ENCODE data around the gene CDKL2. TPM values are rescaled to one million over a fixed set of nuclear protein-coding genes. Genes with fewer than 3 reads are reported as not detected.

The CDKL2 gene
- total RNA-seq, 1 experiment from 2014 or later: 1.5 TPM

GRCh38 chr4:75596061-75596460 lies 34.3 kb downstream of the CDKL2 start:
- ChIA-PET CTCF (interaction anchor here (0.6 kb wide), 1 partner anchor 252 kb away, joined by 3 read pairs; no protein-coding TSS in a partner anchor), POLR2A (ENCODE audit: low non-redundant PET) (interaction anchor here (0.6 kb wide), 1 partner anchor 18 kb away, joined by 5 read pairs; no protein-coding TSS in a partner anchor)
- Histone ChIP-seq H3K4me3 (ENCODE audit: low read depth, low read length, poor library complexity, severe bottlenecking) (no peak overlapping the region), H3K27me3 (replicated peaks; ENCODE audit: insufficient read depth, low read depth, low read length, poor library complexity) (no peaks in the 10 kb centered on the region), H3K27ac (ENCODE audit: low read depth, low read length, poor library complexity, severe bottlenecking) (peak overlapping the region; percentile 75), H3K9me3 (ENCODE audit: low read depth, low read length, poor library complexity, severe bottlenecking) (no peaks in the 10 kb centered on the region), H3K36me3 (ENCODE audit: insufficient read depth, low read length, poor library complexity, severe bottlenecking) (no peaks in the 10 kb centered on the region), H3K4me1 (ENCODE audit: insufficient read depth, low read length, poor library complexity, severe bottlenecking) (peaks cover 20% of the 10 kb centered on the region)
- DNase-seq (ENCODE audit: low spot score): peak; percentile 25
- BruUV-seq (replicated peaks): no TSS peak
- TF ChIP-seq EZH2 (IDR thresholded peaks at IDR 0.05; ENCODE audit: borderline replicate concordance, low read depth, low read length, poor library complexity, severe bottlenecking): no peak
- TF ChIP-seq, protein P1, sequence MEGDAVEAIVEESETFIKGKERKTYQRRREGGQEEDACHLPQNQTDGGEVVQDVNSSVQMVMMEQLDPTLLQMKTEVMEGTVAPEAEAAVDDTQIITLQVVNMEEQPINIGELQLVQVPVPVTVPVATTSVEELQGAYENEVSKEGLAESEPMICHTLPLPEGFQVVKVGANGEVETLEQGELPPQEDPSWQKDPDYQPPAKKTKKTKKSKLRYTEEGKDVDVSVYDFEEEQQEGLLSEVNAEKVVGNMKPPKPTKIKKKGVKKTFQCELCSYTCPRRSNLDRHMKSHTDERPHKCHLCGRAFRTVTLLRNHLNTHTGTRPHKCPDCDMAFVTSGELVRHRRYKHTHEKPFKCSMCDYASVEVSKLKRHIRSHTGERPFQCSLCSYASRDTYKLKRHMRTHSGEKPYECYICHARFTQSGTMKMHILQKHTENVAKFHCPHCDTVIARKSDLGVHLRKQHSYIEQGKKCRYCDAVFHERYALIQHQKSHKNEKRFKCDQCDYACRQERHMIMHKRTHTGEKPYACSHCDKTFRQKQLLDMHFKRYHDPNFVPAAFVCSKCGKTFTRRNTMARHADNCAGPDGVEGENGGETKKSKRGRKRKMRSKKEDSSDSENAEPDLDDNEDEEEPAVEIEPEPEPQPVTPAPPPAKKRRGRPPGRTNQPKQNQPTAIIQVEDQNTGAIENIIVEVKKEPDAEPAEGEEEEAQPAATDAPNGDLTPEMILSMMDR (conservative IDR thresholded peaks at IDR 0.05; ENCODE audit: low read depth, low read length): no peak
- intact Hi-C loops (cut with micrococcal nuclease; ENCODE audit: unreplicated experiment): no loop called here

DNA sequence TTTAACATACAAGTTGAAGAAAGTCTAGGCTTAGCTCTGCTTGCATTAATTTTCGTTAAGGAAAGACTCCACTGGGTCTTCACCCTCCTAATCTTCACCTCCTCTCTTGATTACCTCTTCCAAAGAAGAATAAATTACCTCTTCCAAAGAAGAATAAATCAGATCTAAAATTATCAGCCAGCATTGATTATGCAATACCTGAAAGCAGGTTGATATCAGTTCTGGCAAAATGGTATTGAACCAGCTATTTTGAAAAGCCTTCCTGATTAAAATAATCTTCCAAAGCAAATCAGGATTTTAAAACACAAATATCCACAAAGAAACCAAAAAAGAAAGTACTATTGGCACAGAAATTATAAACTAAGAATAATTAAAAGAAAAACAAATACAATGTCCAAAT lies 36.9 kb downstream of the CDKL2 start:
- no peak overlapping the region for H3K27ac ChIP-seq (ENCODE audit: low read depth, low read length, poor library complexity, severe bottlenecking)
- POLR2A ChIA-PET (ENCODE audit: low non-redundant PET): no interaction called here
- CTCF ChIA-PET: no interaction called here
- H3K4me3 ChIP-seq (ENCODE audit: low read depth, low read length, poor library complexity, severe bottlenecking): no peak overlapping the region
- no peaks in the 10 kb centered on the region for H3K36me3 ChIP-seq (ENCODE audit: insufficient read depth, low read length, poor library complexity, severe bottlenecking)
- no TSS peak for BruUV-seq (replicated peaks)
- peaks cover 15% of the 10 kb centered on the region for H3K4me1 ChIP-seq (ENCODE audit: insufficient read depth, low read length, poor library complexity, severe bottlenecking)
- intact Hi-C loops (cut with micrococcal nuclease; ENCODE audit: unreplicated experiment): no loop called here
- no peaks in the 10 kb centered on the region for H3K27me3 ChIP-seq (replicated peaks; ENCODE audit: insufficient read depth, low read depth, low read length, poor library complexity)
- TF ChIP-seq, protein P1 (conservative IDR thresholded peaks at IDR 0.05; ENCODE audit: low read depth, low read length): no peak
- TF ChIP-seq EZH2 (IDR thresholded peaks at IDR 0.05; ENCODE audit: borderline replicate concordance, low read depth, low read length, poor library complexity, severe bottlenecking): no peak
- DNase-seq (ENCODE audit: low spot score): no peak
- H3K9me3 ChIP-seq (ENCODE audit: low read depth, low read length, poor library complexity, severe bottlenecking): no peaks in the 10 kb centered on the region

DNA sequence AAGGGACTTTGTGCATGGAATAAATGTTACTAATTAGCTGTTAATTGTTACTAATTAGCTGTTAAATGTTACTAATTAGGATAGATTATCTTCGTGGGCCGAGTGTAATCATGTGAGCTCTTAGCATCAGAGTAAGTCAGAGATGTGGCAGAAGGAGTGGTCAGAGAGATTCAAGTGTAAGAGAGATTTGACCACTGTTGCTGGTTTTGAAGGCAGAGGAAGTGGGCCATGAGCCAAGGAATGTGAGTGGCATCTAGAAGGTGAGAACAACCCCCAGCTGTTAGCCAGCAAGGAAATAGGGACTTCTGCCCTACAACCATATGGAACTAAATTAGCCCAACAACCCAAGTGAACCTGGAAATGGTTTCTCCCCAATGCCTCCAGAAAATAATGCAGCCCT lies 46.3 kb downstream of the CDKL2 start:
- Histone ChIP-seq H3K4me3 (ENCODE audit: low read depth, low read length, poor library complexity, severe bottlenecking) (no peak overlapping the region), H3K36me3 (ENCODE audit: insufficient read depth, low read length, poor library complexity, severe bottlenecking) (no peaks in the 10 kb centered on the region), H3K4me1 (ENCODE audit: insufficient read depth, low read length, poor library complexity, severe bottlenecking) (no peaks in the 10 kb centered on the region), H3K27me3 (replicated peaks; ENCODE audit: insufficient read depth, low read depth, low read length, poor library complexity) (no peaks in the 10 kb centered on the region), H3K9me3 (ENCODE audit: low read depth, low read length, poor library complexity, severe bottlenecking) (no peaks in the 10 kb centered on the region), H3K27ac (ENCODE audit: low read depth, low read length, poor library complexity, severe bottlenecking) (no peak overlapping the region)
- DNase-seq (ENCODE audit: low spot score): no peak
- intact Hi-C loops (cut with micrococcal nuclease; ENCODE audit: unreplicated experiment): no loop called here
- ChIA-PET POLR2A (ENCODE audit: low non-redundant PET) (no interaction called here), CTCF (interaction anchor here (0.6 kb wide), 1 partner anchor 140 kb away, joined by 3 read pairs; the partner anchor contains the start of gene USO1)
- TF ChIP-seq, protein P1 (conservative IDR thresholded peaks at IDR 0.05; ENCODE audit: low read depth, low read length): no peak
- no TSS peak for BruUV-seq (replicated peaks)

Measured in A673 (cell line).